GM19438 (cell line): ENCODE results near the gene DOLK.

Source experiments
- ATAC-seq: cut with Tn5 transposase; IDR thresholded peaks from one replicate; pipeline ENCODE4 v1.9.1; 2021; ENCODE audit warnings: low read depth; ENCODE audit not compliant: unreplicated experiment

The DOLK gene

GRCh38 chr9:128936171-128936865 is 11.1 kb downstream of the DOLK start:
- ATAC-seq: no peak

DNA sequence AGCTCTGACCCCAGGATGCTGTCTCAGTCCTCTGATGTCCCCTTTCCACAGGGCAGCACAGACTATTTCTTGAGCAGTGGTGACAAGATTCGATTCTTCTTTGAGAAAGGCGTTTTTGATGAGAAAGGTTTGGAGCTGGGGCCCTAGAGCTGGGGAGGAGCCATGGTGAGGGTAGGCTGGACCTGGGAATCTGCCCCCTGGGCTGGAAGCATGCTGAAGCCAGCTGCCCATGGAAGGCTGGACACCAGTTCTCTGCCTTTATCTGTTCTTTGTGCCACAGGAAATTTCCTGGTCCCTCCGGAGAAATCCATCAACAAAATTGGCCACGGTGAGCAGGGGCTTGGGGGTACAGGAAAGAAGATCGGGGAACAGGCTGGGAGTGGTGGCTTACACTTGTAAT is 13.7 kb downstream of the DOLK start:
- no peak for ATAC-seq

GRCh38 chr9:128929560-128929959 is 17.8 kb downstream of the DOLK start:
- no peak for ATAC-seq

- no peak for ATAC-seq
These were observed 18.8 kb downstream of the DOLK start for GRCh38 chr9:128928624-128929023.

DNA sequence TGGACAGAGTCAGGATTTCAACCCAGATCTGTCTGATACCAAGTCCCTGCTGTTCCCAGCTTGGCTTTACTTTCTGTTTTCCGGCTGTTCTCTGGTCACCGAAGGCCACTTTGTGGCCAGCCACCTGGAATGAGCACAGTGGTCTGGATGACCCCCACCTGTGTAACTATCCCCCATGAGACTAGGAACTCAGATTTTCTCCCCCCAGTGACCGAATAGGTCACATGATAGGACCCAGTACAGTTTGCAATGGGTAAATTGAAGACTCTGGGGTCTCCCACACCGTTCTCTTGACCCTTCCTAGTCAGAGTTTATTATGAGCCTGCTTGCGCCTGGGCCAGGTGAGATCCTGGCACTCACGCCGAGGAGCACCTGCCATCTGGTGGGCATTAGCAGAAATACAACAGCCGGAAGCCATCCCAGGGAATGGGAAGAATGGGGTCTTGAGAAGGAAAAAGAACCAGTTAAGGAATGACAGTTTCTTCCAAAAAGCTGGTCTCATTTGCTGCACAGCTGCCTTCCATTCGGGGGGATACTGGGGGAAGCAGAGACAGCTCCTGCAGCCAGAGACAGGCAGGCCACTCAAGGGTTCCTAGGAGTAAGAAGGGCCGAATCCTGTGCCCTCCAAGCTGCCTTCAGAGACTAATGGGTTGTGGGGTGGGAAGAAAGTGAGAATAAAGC is 19.5 kb downstream of the DOLK start:
- no peak for ATAC-seq

- ATAC-seq: no peak
These were observed 23.9 kb downstream of the DOLK start for GRCh38 chr9:128923493-128923883.

GRCh38 chr9:128921881-128922763 is 25.3 kb downstream of the DOLK start:
- ATAC-seq: no peak

- ATAC-seq: no peak
These were observed 26.9 kb downstream of the DOLK start, which contains the start of gene PHYHD1 for GRCh38 chr9:128920381-128921058. PHYHD1 (plus strand) TSS chr9:128920982; CDS start chr9:128922324, 1,342 bp downstream.

GRCh38 chr9:128919402-128920089 is 27.9 kb downstream of the DOLK start:
- no peak for ATAC-seq

- no peak for ATAC-seq
These were observed 28.5 kb downstream of the DOLK start for GRCh38 chr9:128918921-128919320.

DNA sequence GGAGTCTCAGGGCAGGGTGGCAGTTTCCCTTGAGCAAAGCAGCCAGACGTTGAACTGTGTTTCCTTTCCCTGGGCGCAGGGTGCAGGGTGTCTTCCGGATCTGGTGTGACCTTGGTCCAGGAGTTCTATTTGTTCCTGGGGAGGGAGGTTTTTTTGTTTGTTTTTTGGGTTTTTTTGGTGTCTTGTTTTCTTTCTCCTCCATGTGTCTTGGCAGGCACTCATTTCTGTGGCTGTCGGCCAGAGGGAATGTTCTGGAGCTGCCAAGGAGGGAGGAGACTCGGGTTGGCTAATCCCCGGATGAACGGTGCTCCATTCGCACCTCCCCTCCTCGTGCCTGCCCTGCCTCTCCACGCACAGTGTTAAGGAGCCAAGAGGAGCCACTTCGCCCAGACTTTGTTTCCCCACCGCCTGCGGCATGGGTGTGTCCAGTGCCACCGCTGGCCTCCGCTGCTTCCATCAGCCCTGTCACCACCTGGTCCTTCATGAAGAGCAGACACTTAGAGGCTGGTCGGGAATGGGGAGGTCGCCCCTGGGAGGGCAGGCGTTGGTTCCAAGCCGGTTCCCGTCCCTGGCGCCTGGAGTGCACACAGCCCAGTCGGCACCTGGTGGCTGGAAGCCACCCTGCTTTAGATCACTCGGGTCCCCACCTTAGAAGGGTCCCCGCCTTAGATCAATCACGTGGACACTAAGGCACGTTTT is 30.1 kb downstream of the DOLK start:
- ATAC-seq: no peak

DNA sequence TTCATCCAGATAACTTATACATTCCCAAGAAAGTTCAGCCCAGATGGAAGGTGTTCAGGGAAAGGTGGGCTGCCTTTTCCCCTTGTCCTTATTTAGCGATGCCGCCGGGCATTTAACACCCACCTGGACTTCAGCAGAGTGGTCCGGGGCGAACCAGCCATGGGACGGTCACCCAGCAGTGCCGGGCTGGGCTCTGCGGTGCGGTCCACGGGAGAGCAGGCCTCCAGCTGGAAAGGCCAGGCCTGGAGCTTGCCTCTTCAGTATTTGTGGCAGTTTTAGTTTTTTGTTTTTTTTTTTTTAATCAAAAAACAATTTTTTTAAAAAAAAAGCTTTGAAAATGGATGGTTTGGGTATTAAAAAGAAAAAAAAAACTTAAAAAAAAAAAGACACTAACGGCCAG is 30.7 kb downstream of the DOLK start:
- no peak for ATAC-seq

DNA sequence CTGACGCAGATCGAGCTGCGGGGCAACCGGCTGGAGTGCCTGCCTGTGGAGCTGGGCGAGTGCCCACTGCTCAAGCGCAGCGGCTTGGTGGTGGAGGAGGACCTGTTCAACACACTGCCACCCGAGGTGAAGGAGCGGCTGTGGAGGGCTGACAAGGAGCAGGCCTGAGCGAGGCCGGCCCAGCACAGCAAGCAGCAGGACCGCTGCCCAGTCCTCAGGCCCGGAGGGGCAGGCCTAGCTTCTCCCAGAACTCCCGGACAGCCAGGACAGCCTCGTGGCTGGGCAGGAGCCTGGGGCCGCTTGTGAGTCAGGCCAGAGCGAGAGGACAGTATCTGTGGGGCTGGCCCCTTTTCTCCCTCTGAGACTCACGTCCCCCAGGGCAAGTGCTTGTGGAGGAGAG is 31.2 kb downstream of the DOLK start:
- no peak for ATAC-seq

DNA sequence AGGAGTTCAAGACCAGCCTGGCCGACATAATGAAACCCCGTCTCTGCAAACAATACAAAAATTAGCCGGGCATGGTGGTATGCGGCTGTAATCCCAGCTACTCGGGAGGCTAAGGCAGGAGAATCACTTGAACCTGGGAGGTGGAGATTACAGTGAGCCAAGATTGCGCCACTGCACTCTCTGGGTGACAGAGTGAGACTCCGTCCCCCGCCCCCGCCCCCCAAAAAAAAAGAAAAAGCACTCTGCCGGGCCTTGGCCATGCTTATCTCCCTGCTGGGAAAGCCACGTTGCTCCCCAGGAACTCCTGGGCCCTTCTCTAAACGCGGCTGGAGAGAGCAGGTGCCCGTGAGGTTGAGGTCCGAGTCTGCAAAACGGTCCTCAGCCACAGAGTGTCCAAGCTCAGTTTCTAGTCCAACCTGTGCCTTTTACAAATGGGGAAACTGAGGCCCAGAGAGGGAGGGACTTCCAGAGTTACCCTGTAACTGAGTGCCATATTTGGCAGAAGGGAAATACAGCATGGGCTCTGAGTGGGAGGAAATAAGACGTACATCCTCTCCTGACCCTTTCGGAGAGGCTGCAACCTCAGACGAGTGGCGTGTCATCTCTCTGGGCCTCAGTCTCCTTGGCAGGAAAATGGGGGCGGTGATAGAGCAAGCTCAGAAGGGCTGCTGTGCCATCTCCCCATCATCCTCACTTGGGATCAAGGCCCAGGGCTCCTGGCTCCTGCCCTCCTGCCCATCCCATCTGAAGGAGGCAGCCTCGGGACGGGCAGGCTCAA is 33.2 kb downstream of the DOLK start:
- ATAC-seq: no peak

DNA sequence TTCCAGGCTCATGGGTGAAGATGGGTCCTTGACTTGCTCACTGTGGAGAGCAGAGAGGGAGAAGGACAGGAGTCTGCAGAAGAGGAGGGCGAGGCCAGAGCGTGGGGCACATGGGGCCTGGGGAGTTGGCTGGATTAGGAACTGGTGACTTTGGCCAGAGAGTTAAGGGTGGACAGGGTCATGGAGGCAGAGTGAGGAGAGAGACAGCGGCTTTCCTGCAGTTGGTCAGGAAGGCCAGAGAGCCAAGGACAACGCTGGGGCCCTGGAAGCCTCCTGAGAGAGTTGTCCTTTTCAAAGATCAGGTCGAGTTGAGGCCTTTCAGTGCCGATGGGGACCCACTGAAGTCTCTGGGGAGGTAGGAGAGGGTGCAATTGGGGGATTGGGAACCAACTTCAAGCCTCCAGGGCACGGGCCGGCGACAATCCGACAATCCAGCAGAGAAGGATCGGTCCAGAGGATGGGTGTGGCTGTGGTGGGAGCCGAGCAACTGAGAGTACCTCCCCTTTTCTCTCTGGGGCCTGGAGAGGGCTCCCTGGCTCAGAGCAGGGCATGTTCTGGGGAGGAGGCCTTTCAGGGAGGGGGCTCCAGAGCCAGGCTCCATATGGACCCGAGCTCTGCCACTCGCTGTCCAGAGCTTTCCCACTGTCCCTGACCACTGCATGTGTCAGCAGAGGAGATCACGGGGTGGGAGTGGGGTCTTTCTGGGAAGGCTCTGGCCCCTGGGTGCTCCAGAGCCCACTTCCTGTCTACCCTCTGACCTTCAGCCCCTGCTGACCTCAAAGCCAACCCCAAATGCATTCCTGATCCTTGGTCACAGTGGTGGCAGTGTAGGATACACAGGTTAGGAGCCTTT is 34.1 kb downstream of the DOLK start:
- no peak for ATAC-seq

DNA sequence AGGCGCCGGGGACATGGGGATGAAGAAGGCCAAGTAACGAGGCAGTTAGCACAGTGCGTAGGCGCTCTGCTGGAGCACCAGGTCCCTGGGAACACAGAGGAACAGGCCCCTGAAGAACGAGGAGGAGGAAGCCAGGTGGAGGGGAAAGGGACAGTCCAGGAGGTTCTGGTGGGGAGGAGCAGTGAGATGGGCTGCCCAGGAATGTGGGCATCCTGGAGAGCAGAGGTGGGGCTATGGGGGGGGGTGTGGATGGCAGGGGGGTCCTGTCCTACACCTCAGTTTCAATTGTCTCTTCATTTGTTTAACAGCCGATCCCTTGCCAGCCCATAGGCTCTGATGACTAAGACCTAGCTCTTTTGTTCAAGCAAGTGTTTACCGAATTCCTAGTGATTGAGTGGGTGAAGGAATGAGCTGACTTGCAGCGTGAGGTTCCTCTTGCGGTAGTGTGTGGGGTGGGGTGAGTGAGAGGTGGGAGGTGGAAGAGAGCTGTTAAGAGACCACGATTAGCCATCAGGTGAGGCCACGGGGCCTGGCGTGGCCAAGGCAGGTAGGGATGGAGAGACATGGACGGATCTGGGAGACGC is 35.0 kb downstream of the DOLK start:
- no peak for ATAC-seq

DNA sequence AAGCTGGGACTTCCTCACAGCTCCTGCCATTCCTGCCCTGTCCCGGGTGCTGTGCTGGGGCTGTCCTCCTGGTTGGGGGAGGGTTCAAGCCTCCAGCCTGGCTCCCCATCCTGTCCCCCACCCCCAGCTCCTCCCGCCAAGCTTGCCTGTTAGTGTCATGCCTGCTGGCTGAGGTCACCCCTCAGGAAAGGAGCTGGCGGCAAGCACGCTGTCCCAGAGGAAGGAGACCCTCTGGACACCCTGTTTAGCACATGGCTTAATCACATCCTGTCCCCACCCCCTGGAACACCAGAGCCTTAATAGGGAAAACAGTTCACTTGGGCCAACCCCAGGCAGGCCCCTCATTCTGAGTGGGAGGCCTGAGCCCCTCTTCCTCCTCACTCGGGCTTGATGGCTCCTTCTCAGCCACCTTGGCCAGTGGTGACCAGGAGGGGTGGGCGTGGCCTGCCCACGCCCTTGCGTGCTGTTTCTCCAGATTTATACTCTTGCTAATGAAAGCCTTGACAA is 35.8 kb downstream of the DOLK start:
- ATAC-seq: no peak
